WTC11 (cell line): Measurements from ENCODE around the gene SMURF1. TPM values are rescaled to one million over a fixed set of nuclear protein-coding genes. Genes with fewer than 3 reads are reported as not detected.

Experiments used
- ATAC-seq: fragments of 200-7000 bp; cut with Tn5 transposase; 2 replicates; pipeline ENCODE4 v1.10.0; 2021; ENCODE audit warnings: mild to moderate bottlenecking, moderate library complexity
- CTCF ChIA-PET: fragments of 300-600 bp; sonication (Branson Sonifier 250); formaldehyde crosslinking; loops from one replicate; lab custom pipeline; 2021; ENCODE audit warnings: antibody characterized with exemption; lab: Charles Lee
- POLR2A ChIA-PET: fragments of 350-600 bp; sonication (Branson Sonifier 250); formaldehyde crosslinking; loops from one replicate; lab custom pipeline; 2021; ENCODE audit warnings: antibody characterized with exemption; lab: Charles Lee
- DNase-seq: peaks from one replicate; pipeline ENCODE4 v3.0.0; 2021; ENCODE audit warnings: low spot score
- H3K27ac Mint-ChIP-seq: 2 replicates; pipeline ENCODE4 v1.8.0; 2021; ENCODE audit warnings: mixed read lengths
- H3K27me3 Mint-ChIP-seq: 2 replicates; pipeline ENCODE4 v1.8.0; 2021; ENCODE audit warnings: low read depth, mild to moderate bottlenecking, moderate library complexity, mixed read lengths
- H3K36me3 Mint-ChIP-seq: 2 replicates; pipeline ENCODE4 v1.8.0; 2021; ENCODE audit warnings: mixed read lengths
- H3K4me1 Mint-ChIP-seq: 2 replicates; pipeline ENCODE4 v1.8.0; 2022; ENCODE audit warnings: mixed read lengths
- H3K4me3 Mint-ChIP-seq: 2 replicates; pipeline ENCODE4 v1.8.0; 2021; ENCODE audit warnings: mild to moderate bottlenecking, moderate library complexity, mixed read lengths
- H3K9me3 Mint-ChIP-seq: 2 replicates; pipeline ENCODE4 v1.8.0; 2021; ENCODE audit warnings: mixed read lengths
- ESRRA ChIP-seq: sonication (generic); formaldehyde crosslinking; IDR thresholded peaks from 2 replicates; pipeline ENCODE4 v1.8.1; 2022; ENCODE audit warnings: mild to moderate bottlenecking, missing genetic modification reagents, borderline replicate concordance
- FOXK1 ChIP-seq: sonication (generic); formaldehyde crosslinking; IDR thresholded peaks from 2 replicates; pipeline ENCODE4 v1.8.0; 2022; ENCODE audit warnings: mild to moderate bottlenecking, moderate library complexity, missing genetic modification reagents
- IRF2 ChIP-seq: sonication (generic); formaldehyde crosslinking; IDR thresholded peaks from 2 replicates; pipeline ENCODE4 v1.8.0; 2022; ENCODE audit warnings: low read depth, missing genetic modification reagents, borderline replicate concordance
- JUN ChIP-seq: sonication (generic); formaldehyde crosslinking; IDR thresholded peaks from 2 replicates; pipeline ENCODE4 v1.8.0; 2023; ENCODE audit warnings: mild to moderate bottlenecking, missing genetic modification reagents
- MXD4 ChIP-seq: fragments of 250-450 bp; sonication (Bioruptor Pico); IDR thresholded peaks from 2 replicates; pipeline ENCODE4 v1.8.0; 2021; ENCODE audit warnings: mild to moderate bottlenecking, moderate library complexity, borderline replicate concordance
- NFATC4 ChIP-seq: fragments of 250-450 bp; sonication (Bioruptor Pico); IDR thresholded peaks from 2 replicates; pipeline ENCODE4 v1.9.0; 2021; ENCODE audit warnings: mild to moderate bottlenecking
- NR3C1 ChIP-seq: sonication (generic); formaldehyde crosslinking; conservative IDR thresholded peaks from 2 replicates; pipeline ENCODE4 v1.8.1; 2023; ENCODE audit warnings: low read depth, mild to moderate bottlenecking, missing genetic modification reagents
- SMAD4 ChIP-seq: sonication (generic); formaldehyde crosslinking; IDR thresholded peaks from 2 replicates; pipeline ENCODE4 v1.8.0; 2022; ENCODE audit warnings: mild to moderate bottlenecking, missing genetic modification reagents
- SP1 ChIP-seq: sonication (generic); formaldehyde crosslinking; conservative IDR thresholded peaks from 2 replicates; pipeline ENCODE4 v1.8.1; 2022; ENCODE audit warnings: missing genetic modification reagents
- ZBTB21 ChIP-seq: sonication (generic); formaldehyde crosslinking; IDR thresholded peaks from 2 replicates; pipeline ENCODE4 v1.8.1; 2023; ENCODE audit warnings: mild to moderate bottlenecking, missing genetic modification reagents, borderline replicate concordance
- ZNF138 ChIP-seq: sonication (generic); formaldehyde crosslinking; conservative IDR thresholded peaks from 2 replicates; pipeline ENCODE4 v1.8.1; 2022; ENCODE audit warnings: mild to moderate bottlenecking, moderate library complexity, missing genetic modification reagents
- ZNF317 ChIP-seq: sonication (generic); formaldehyde crosslinking; IDR thresholded peaks from 2 replicates; pipeline ENCODE4 v1.8.1; 2023; ENCODE audit warnings: low read depth, mild to moderate bottlenecking, moderate library complexity, missing genetic modification reagents, borderline replicate concordance
- ZNF396 ChIP-seq: fragments of 250-450 bp; sonication (Bioruptor Pico); IDR thresholded peaks from 2 replicates; pipeline ENCODE4 v1.8.0; 2021; ENCODE audit warnings: mild to moderate bottlenecking, moderate library complexity, borderline replicate concordance
- ZNF416 ChIP-seq: fragments of 250-450 bp; sonication (Bioruptor Pico); IDR thresholded peaks from 2 replicates; pipeline ENCODE4 v1.9.0; 2021; ENCODE audit warnings: mild to moderate bottlenecking, inconsistent platforms
- total RNA-seq: library from RNA; stranded (reverse); gene quantifications from 3 replicates; pipeline ENCODE4 v1.2.3, GENCODE V29; 2021
- TF ChIP-seq, protein P1 (sequence below): sonication (generic); formaldehyde crosslinking; IDR thresholded peaks from 2 replicates; pipeline ENCODE4 v1.8.0; 2023; ENCODE audit warnings: missing genetic modification reagents
- TF ChIP-seq, protein P2 (sequence below): sonication (generic); formaldehyde crosslinking; IDR thresholded peaks from 2 replicates; pipeline ENCODE4 v1.8.1; 2022; ENCODE audit warnings: mild to moderate bottlenecking, moderate library complexity, missing genetic modification reagents
- TF ChIP-seq, protein P3 (sequence below): sonication (generic); formaldehyde crosslinking; IDR thresholded peaks from 2 replicates; pipeline ENCODE4 v1.8.0; 2022; ENCODE audit warnings: mild to moderate bottlenecking, missing genetic modification reagents
- TF ChIP-seq, protein P4 (sequence below): fragments of 250-450 bp; sonication (Bioruptor Pico); IDR thresholded peaks from 2 replicates; pipeline ENCODE4 v1.9.0; 2021; ENCODE audit warnings: moderate library complexity, mild to moderate bottlenecking, inconsistent platforms, borderline replicate concordance
- TF ChIP-seq, protein P5 (sequence below): sonication (generic); formaldehyde crosslinking; IDR thresholded peaks from 2 replicates; pipeline ENCODE4 v1.8.1; 2022; ENCODE audit warnings: missing genetic modification reagents, borderline replicate concordance

The SMURF1 gene
- total RNA-seq, 1 experiment from 2014 or later: 23.2 TPM

DNA sequence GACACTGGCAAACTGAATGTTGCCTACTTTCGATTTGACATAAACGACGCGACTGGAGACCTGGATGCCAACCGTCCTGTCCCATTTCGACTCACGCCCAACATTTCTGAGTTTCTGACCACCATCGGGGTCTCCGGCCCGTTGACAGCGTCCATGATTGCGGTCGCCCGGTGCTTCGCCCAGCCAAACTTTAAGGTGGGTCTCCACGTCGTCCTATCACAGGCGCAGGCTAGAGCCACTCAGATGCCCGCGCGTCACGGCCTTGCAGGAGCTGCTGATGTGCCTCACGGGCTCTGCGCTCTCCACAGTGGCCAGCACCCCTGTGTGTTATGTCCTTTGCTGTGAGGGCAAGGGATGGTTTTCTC lies 132.6 kb downstream of the SMURF1 start:
- DNase-seq: no peak
- CTCF ChIA-PET: no interaction called here
- POLR2A ChIA-PET: no interaction called here
- Mint-ChIP-seq H3K9me3 (no peaks in the 10 kb centered on the region), H3K27ac (no peak overlapping the region), H3K36me3 (peaks cover 70% of the 10 kb centered on the region), H3K4me3 (no peak overlapping the region)
- ATAC-seq: no peak
- no peak for TF ChIP-seq ESRRA (CRISPR knock-in tag)
- TF ChIP-seq, protein P1, sequence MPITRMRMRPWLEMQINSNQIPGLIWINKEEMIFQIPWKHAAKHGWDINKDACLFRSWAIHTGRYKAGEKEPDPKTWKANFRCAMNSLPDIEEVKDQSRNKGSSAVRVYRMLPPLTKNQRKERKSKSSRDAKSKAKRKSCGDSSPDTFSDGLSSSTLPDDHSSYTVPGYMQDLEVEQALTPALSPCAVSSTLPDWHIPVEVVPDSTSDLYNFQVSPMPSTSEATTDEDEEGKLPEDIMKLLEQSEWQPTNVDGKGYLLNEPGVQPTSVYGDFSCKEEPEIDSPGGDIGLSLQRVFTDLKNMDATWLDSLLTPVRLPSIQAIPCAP (CRISPR knock-in tag): no peak
- no peak for TF ChIP-seq ZNF317
- TF ChIP-seq IRF2 (CRISPR knock-in tag): no peak
- TF ChIP-seq FOXK1 (CRISPR knock-in tag): no peak
- TF ChIP-seq, protein P2, sequence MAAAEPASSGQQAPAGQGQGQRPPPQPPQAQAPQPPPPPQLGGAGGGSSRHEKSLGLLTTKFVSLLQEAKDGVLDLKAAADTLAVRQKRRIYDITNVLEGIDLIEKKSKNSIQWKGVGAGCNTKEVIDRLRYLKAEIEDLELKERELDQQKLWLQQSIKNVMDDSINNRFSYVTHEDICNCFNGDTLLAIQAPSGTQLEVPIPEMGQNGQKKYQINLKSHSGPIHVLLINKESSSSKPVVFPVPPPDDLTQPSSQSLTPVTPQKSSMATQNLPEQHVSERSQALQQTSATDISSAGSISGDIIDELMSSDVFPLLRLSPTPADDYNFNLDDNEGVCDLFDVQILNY (CRISPR knock-in tag): no peak
- no peak for TF ChIP-seq SMAD4
- TF ChIP-seq NR3C1: no peak
- TF ChIP-seq ZNF138: no peak
- no peak for TF ChIP-seq NFATC4
- no peak for TF ChIP-seq MXD4 (CRISPR knock-in tag)
- TF ChIP-seq JUN (CRISPR knock-in tag): no peak
- no peak for TF ChIP-seq ZBTB21 (CRISPR knock-in tag)
- TF ChIP-seq, protein P3, sequence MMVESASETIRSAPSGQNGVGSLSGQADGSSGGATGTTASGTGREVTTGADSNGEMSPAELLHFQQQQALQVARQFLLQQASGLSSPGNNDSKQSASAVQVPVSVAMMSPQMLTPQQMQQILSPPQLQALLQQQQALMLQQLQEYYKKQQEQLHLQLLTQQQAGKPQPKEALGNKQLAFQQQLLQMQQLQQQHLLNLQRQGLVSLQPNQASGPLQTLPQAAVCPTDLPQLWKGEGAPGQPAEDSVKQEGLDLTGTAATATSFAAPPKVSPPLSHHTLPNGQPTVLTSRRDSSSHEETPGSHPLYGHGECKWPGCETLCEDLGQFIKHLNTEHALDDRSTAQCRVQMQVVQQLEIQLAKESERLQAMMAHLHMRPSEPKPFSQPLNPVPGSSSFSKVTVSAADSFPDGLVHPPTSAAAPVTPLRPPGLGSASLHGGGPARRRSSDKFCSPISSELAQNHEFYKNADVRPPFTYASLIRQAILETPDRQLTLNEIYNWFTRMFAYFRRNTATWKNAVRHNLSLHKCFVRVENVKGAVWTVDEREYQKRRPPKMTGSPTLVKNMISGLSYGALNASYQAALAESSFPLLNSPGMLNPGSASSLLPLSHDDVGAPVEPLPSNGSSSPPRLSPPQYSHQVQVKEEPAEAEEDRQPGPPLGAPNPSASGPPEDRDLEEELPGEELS (CRISPR knock-in tag): no peak
- TF ChIP-seq, protein P4, sequence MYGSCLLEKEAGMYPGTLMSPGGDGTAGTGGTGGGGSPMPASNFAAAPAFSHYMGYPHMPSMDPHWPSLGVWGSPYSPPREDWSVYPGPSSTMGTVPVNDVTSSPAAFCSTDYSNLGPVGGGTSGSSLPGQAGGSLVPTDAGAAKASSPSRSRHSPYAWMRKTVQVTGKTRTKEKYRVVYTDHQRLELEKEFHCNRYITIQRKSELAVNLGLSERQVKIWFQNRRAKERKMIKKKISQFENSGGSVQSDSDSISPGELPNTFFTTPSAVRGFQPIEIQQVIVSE (CRISPR knock-in tag): no peak
- TF ChIP-seq SP1 (CRISPR knock-in tag): no peak
- TF ChIP-seq, all 79 proteins: peak for 0
- no peaks in the 10 kb centered on the region for H3K4me1 Mint-ChIP-seq
- H3K27me3 Mint-ChIP-seq: no peaks in the 10 kb centered on the region

DNA sequence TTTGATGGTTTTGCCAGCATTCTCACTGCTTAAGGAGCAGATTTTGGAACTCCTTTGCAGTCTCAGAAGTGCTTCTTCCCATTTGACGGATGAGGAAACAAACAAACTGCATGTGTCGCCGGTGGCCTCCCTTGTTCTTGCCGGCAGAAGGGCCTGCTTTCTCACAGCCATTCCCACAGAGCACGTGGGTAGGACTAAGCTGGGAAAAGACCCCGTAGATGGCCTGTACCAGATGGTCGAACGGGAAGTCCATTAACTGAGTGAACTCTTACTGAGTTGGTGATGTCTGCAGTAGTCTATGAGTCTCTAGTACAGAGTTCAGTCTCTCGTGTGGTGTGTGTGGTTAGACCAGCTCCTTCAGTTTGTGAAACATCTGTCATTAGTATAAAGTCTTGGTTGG lies 133.6 kb downstream of the SMURF1 start:
- POLR2A ChIA-PET: interaction anchor here (0.7 kb wide), 1 partner anchor 13 kb away, joined by 8 read pairs; no protein-coding TSS in a partner anchor
- H3K9me3 Mint-ChIP-seq: no peaks in the 10 kb centered on the region
- DNase-seq (no peak), ATAC-seq (no peak)
- no peaks in the 10 kb centered on the region for H3K4me1 Mint-ChIP-seq
- TF ChIP-seq ZNF396 (CRISPR knock-in tag) (no peak), ZNF416 (CRISPR knock-in tag) (no peak)
- TF ChIP-seq, protein P5, sequence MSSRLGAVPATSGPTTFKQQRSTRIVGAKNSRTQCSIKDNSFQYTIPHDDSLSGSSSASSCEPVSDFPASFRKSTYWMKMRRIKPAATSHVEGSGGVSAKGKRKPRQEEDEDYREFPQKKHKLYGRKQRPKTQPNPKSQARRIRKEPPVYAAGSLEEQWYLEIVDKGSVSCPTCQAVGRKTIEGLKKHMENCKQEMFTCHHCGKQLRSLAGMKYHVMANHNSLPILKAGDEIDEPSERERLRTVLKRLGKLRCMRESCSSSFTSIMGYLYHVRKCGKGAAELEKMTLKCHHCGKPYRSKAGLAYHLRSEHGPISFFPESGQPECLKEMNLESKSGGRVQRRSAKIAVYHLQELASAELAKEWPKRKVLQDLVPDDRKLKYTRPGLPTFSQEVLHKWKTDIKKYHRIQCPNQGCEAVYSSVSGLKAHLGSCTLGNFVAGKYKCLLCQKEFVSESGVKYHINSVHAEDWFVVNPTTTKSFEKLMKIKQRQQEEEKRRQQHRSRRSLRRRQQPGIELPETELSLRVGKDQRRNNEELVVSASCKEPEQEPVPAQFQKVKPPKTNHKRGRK: no peak
- no peak overlapping the region for H3K4me3 Mint-ChIP-seq
- peaks cover 68% of the 10 kb centered on the region for H3K36me3 Mint-ChIP-seq
- no peak overlapping the region for H3K27ac Mint-ChIP-seq
- no peaks in the 10 kb centered on the region for H3K27me3 Mint-ChIP-seq
- CTCF ChIA-PET: no interaction called here
